ENCODE measurements around the gene MSANTD1. TPM values are rescaled to one million over a fixed set of nuclear protein-coding genes. Genes with fewer than 3 reads are reported as not detected.

The MSANTD1 gene
- total RNA-seq, 2 donors from 2014 or later, result 0.40 to 1.3 TPM

DNA sequence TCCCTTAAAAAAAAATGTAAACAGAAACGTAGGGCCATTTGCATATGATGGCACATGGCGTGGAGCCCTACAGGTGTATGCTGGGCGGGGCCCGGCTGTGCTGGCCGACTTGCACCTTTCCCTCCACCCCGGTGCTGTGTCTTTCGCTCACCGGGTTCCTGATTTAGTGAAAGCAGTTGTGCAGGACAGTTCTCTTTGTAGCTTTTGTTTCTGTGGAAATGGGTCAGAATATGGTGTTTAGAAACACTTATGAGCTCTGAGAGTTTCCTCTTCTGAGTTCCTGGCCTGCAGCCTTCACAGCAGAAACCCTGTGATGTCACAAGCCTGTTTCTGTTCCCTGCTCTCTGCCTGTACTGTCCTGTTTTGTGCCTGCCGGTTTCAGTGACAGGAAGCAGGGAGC is 22.5 kb upstream of the MSANTD1 start:
- H3K27me3 ChIP-seq, result no peaks in the 10 kb centered on the region
- peak overlapping the region; percentile 15 for H3K27ac ChIP-seq
- no peaks in the 10 kb centered on the region for H3K36me3 ChIP-seq
- H3K9me3 ChIP-seq, result no peaks in the 10 kb centered on the region
- TF ChIP-seq, protein P1, sequence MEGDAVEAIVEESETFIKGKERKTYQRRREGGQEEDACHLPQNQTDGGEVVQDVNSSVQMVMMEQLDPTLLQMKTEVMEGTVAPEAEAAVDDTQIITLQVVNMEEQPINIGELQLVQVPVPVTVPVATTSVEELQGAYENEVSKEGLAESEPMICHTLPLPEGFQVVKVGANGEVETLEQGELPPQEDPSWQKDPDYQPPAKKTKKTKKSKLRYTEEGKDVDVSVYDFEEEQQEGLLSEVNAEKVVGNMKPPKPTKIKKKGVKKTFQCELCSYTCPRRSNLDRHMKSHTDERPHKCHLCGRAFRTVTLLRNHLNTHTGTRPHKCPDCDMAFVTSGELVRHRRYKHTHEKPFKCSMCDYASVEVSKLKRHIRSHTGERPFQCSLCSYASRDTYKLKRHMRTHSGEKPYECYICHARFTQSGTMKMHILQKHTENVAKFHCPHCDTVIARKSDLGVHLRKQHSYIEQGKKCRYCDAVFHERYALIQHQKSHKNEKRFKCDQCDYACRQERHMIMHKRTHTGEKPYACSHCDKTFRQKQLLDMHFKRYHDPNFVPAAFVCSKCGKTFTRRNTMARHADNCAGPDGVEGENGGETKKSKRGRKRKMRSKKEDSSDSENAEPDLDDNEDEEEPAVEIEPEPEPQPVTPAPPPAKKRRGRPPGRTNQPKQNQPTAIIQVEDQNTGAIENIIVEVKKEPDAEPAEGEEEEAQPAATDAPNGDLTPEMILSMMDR (IDR thresholded peaks at IDR 0.05), result no peak
- no peak overlapping the region for H3K4me3 ChIP-seq
- no peak overlapping the region for H3K9ac ChIP-seq (ENCODE audit: low read depth in 2 of 2, low read length in 2 of 2)
- DNase-seq, result peak; percentile 34
- intact Hi-C loops (cut with DNase I), result no loop called here
- no peaks in the 10 kb centered on the region for H3K4me1 ChIP-seq

DNA sequence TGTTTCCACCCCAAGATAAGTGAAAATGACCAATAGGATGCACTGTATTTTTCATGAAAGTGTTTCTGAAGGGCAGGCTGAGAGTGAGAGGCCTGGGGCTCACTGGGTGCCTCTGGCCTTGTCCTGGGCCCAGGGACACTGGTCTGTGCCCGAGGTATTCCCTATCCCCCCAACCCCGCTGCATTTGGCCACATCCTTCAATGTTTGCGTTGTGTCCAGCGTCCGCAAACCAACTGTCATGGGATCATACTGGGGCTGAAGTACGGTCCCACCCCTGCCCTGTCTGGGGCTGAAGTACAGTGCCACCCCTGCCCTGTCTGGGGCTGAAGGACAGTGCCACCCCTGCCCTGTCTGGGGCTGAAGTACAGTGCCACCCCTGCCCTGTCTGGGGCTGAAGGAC is 22.0 kb upstream of the MSANTD1 start:
- no peaks in the 10 kb centered on the region for H3K4me1 ChIP-seq
- intact Hi-C loops (cut with DNase I), result no loop called here
- no peak overlapping the region for H3K9ac ChIP-seq (ENCODE audit: low read depth in 2 of 2, low read length in 2 of 2)
- H3K4me3 ChIP-seq, result no peak overlapping the region
- TF ChIP-seq, protein P1 (IDR thresholded peaks at IDR 0.05), result no peak
- no peaks in the 10 kb centered on the region for H3K27me3 ChIP-seq
- H3K9me3 ChIP-seq, result no peaks in the 10 kb centered on the region
- no peak for DNase-seq
- H3K36me3 ChIP-seq, result no peaks in the 10 kb centered on the region
- H3K27ac ChIP-seq, result no peak overlapping the region

DNA sequence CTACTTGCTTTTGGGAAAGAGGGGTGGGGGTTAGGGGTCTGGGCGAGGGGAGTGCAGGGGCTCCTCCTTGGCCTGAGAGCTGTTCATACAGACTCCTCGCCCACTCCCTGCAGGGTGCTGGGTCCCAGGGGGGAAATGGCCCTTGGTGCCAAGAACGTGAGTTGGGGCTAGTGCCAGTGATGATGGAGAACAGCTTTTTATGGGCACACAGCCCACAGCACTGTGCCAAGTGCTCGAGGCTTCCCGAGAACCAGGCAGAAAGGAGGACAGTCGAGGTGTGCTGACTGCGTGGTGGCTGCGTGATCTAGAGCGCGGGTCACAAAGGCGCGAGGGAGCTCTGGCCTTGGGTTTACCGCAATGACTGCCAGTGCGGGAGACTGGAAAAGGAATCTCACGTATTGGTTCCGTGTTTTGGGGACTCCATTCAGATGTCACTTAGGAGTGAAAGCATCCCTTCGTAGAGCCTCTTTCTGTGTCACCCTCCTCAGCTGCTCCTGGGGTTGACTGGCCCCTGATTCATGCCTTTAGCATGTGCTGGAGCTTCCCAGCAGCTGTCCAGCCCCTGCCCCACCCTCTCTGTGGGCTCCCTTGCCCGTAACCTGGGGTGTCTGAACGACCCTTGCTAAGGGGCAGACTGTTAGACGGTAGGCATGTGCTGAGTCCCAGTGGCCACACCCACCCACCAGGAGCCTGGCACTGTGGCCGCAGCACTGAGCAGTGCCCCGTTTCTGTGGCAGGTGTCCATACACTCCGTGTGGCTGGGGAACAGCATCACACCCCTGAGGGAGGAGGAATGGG is 20.9 kb upstream of the MSANTD1 start:
- H3K4me3 ChIP-seq, result no peak overlapping the region
- H3K9me3 ChIP-seq, result no peaks in the 10 kb centered on the region
- intact Hi-C loops (cut with DNase I), result no loop called here
- H3K36me3 ChIP-seq, result no peaks in the 10 kb centered on the region
- TF ChIP-seq, protein P1 (IDR thresholded peaks at IDR 0.05), result no peak
- H3K4me1 ChIP-seq, result no peaks in the 10 kb centered on the region
- no peak for DNase-seq
- no peaks in the 10 kb centered on the region for H3K27me3 ChIP-seq
- no peak overlapping the region for H3K9ac ChIP-seq (ENCODE audit: low read depth in 2 of 2, low read length in 2 of 2)
- H3K27ac ChIP-seq, result no peak overlapping the region

DNA sequence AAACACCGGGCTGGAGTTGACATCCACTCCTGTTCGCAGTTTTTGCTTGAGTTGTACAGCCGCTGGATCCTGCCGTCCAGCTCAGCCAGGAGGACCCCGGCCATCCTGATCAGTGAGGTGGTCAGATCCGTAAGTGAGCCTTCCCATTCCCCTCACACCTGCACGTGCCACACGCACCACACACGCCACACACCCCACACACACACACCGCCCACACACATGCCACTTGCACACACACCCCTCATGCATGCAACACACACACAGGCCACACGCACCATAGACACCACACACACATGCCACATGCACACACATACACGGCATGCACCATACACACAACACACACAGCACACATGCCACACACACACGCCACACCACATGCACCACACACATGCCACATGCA is 20.1 kb upstream of the MSANTD1 start:
- H3K27me3 ChIP-seq, result no peaks in the 10 kb centered on the region
- H3K36me3 ChIP-seq, result no peaks in the 10 kb centered on the region
- DNase-seq, result no peak
- H3K4me3 ChIP-seq, result no peak overlapping the region
- H3K9ac ChIP-seq (ENCODE audit: low read depth in 2 of 2, low read length in 2 of 2), result no peak overlapping the region
- intact Hi-C loops (cut with DNase I), result no loop called here
- TF ChIP-seq, protein P1 (IDR thresholded peaks at IDR 0.05), result no peak
- H3K27ac ChIP-seq, result no peak overlapping the region
- no peaks in the 10 kb centered on the region for H3K9me3 ChIP-seq
- no peaks in the 10 kb centered on the region for H3K4me1 ChIP-seq

DNA sequence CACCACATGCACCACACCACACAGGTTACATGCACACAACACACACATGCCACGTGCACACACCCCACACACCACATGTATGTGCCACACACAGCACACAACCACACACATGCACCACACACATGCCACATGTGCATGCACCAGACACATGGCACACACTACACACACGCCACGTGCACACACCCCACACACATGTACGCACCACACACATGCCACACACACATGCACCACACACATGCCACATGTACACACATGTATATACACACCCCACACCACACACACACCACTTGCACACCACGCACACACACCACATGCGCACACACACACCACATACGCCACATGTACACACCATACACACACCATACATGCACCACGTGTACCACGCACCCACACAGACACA is 19.6 kb upstream of the MSANTD1 start:
- H3K4me1 ChIP-seq, result no peaks in the 10 kb centered on the region
- DNase-seq, result no peak
- no peak overlapping the region for H3K4me3 ChIP-seq
- no peak overlapping the region for H3K9ac ChIP-seq (ENCODE audit: low read depth in 2 of 2, low read length in 2 of 2)
- H3K9me3 ChIP-seq, result no peaks in the 10 kb centered on the region
- no peak overlapping the region for H3K27ac ChIP-seq
- intact Hi-C loops (cut with DNase I), result no loop called here
- no peaks in the 10 kb centered on the region for H3K27me3 ChIP-seq
- H3K36me3 ChIP-seq, result no peaks in the 10 kb centered on the region
- TF ChIP-seq, protein P1 (IDR thresholded peaks at IDR 0.05), result no peak

Measured in colonic mucosa (tissue), 4 donors.